Breast epithelium (tissue), 3 donors: ENCODE results near the gene CBFA2T3.

Experiments used
- POLR2A ChIP-seq: fragments of 450-650 bp; IDR thresholded peaks from one replicate; pipeline ENCODE4 v1.6.1; 2016; ENCODE audit warnings: antibody characterized with exemption, mild to moderate bottlenecking, moderate library complexity
- POLR2AphosphoS5 ChIP-seq, 3 donors: sonication (generic); formaldehyde crosslinking; IDR thresholded peaks; one replicate each; pipeline ENCODE4 v1.6.1; 2017; ENCODE audit warnings: antibody characterized with exemption in 3 of 3
- TF ChIP-seq, protein P1 (sequence below), 3 donors: fragments of 450-650 bp; IDR thresholded peaks; one replicate each; pipeline ENCODE4 v1.5.1; 2016 to 2017; ENCODE audit warnings: antibody characterized with exemption in 3 of 3, mild to moderate bottlenecking in 3 of 3, moderate library complexity in 3 of 3

DNA sequence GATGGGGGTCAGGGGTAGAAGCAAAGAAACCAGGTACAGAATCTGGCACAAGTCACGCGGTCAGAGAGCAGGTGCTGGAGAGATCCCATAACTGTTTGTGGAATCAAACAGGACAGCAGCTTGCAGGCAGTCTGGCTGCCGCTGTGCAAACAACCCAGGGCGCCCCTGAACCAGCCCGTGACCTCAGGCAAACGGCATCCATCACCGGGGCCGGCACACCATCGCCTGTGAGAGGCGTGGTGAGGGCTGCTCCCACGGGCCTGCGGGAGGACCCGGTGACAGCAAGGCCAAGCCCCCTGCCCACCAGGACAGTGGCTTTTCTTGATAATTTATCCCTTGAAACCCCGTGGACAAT lies 47.9 kb downstream of the CBFA2T3 start:
- TF ChIP-seq, protein P1, sequence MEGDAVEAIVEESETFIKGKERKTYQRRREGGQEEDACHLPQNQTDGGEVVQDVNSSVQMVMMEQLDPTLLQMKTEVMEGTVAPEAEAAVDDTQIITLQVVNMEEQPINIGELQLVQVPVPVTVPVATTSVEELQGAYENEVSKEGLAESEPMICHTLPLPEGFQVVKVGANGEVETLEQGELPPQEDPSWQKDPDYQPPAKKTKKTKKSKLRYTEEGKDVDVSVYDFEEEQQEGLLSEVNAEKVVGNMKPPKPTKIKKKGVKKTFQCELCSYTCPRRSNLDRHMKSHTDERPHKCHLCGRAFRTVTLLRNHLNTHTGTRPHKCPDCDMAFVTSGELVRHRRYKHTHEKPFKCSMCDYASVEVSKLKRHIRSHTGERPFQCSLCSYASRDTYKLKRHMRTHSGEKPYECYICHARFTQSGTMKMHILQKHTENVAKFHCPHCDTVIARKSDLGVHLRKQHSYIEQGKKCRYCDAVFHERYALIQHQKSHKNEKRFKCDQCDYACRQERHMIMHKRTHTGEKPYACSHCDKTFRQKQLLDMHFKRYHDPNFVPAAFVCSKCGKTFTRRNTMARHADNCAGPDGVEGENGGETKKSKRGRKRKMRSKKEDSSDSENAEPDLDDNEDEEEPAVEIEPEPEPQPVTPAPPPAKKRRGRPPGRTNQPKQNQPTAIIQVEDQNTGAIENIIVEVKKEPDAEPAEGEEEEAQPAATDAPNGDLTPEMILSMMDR (IDR thresholded peaks at IDR 0.05): no peak
- TF ChIP-seq POLR2AphosphoS5 (IDR thresholded peaks at IDR 0.05) (no peak), POLR2A (no peak)
